AG09319 (cell line): Measurements from ENCODE around the gene HTR4.

ENCODE experiments used
- DNase-seq: peaks from one replicate; pipeline ENCODE4 v3.0.0-alpha.2; 2010; ENCODE audit warnings: low read depth; ENCODE audit errors: extremely low read depth
- TF ChIP-seq, protein P1 (sequence below): IDR thresholded peaks from 2 replicates; pipeline ENCODE4 v1.5.1; 2011; ENCODE audit warnings: low read depth, mild to moderate bottlenecking, inconsistent platforms, low read length, moderate library complexity

The HTR4 gene

DNA sequence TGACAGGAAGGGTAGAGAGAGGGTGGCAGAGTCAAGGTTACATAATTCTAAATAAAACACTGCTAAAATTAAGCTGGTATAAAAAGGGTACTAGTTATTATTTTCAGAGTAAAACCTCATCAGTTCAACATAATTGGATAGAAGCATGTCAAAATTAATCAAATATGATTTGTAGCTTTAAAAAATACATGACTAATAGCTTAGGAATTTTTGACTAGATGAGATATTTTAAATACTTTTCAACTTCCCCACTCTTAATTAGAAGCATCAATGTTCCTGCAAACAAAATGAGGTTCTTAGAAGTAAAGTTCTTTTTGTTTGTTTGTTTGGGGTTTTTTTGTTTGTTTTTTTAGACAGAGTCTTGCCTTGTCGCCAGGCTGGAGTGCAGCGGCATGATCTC, 29.1 kb downstream of the HTR4 start:
- DNase-seq, result no peak
- TF ChIP-seq, protein P1, sequence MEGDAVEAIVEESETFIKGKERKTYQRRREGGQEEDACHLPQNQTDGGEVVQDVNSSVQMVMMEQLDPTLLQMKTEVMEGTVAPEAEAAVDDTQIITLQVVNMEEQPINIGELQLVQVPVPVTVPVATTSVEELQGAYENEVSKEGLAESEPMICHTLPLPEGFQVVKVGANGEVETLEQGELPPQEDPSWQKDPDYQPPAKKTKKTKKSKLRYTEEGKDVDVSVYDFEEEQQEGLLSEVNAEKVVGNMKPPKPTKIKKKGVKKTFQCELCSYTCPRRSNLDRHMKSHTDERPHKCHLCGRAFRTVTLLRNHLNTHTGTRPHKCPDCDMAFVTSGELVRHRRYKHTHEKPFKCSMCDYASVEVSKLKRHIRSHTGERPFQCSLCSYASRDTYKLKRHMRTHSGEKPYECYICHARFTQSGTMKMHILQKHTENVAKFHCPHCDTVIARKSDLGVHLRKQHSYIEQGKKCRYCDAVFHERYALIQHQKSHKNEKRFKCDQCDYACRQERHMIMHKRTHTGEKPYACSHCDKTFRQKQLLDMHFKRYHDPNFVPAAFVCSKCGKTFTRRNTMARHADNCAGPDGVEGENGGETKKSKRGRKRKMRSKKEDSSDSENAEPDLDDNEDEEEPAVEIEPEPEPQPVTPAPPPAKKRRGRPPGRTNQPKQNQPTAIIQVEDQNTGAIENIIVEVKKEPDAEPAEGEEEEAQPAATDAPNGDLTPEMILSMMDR, result no peak

DNA sequence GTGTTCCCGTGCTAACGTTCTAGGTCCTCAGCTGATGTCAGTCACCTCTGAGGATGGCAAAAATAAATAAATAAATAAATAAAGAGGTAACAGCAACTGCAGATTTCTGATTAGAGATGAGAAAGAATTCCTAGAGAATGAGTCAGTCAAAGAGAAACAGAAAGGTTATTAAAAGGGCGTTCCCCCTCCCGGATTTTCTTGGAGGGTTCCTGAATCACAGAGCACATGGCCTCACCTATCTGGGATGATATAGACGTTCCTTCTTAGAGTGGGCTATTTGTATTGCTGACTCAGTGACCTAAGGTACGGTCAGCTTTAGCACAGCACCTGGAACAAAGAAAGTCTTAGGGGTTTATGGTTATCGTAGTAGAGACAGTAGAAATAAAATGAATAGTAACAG, 30.6 kb downstream of the HTR4 start:
- TF ChIP-seq, protein P1, result no peak
- no peak for DNase-seq

- TF ChIP-seq, protein P1, result no peak
Observed at GRCh38 chr5:148623101-148623500, 31.2 kb downstream of the HTR4 start.

DNA sequence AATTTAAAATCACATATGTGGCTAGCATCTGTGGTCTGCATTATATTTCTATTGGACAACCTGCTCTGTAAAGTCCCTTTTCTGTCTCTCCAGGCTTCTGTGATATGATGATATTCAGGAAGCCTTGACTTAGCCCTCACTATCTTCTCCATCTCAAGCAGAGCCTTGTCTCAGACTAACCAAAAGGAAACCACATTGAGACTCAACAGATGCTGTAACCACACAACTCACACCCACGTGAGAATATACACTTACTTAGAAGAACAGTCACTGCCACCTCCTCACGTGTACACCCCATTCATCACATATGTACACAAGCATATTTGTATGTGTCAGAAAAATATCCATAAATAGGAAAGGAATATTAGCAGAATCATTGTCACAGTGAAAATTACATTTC, 33.6 kb downstream of the HTR4 start:
- DNase-seq, result no peak
- TF ChIP-seq, protein P1, result no peak

More at GRCh38 chr5:148623101-148623500, 31.2 kb downstream of the HTR4 start:
- DNase-seq, result no peak

- no peak for DNase-seq
Observed at GRCh38 chr5:148620091-148620490, 34.2 kb downstream of the HTR4 start.

DNA sequence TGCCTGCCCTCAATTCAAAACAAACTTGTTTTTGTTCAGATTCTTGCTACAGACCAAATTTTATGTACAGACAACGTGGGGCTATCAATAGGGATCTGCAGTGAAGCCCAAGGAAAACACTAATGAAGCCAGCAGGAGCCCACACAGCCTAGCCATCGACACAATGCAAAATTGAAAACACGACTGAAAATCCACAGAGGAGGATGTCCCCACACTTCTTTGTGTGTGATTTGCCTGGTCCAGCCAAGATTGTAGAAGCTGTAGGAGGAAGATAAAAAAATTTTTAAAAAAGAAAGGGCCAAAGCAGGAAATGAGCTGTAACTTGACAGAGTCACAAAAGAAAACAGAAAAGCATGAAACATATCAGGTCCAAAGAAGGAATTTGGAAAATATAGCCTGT, 34.8 kb downstream of the HTR4 start:
- TF ChIP-seq, protein P1, result no peak
- no peak for DNase-seq

More at GRCh38 chr5:148620091-148620490, 34.2 kb downstream of the HTR4 start:
- TF ChIP-seq, protein P1, result no peak

DNA sequence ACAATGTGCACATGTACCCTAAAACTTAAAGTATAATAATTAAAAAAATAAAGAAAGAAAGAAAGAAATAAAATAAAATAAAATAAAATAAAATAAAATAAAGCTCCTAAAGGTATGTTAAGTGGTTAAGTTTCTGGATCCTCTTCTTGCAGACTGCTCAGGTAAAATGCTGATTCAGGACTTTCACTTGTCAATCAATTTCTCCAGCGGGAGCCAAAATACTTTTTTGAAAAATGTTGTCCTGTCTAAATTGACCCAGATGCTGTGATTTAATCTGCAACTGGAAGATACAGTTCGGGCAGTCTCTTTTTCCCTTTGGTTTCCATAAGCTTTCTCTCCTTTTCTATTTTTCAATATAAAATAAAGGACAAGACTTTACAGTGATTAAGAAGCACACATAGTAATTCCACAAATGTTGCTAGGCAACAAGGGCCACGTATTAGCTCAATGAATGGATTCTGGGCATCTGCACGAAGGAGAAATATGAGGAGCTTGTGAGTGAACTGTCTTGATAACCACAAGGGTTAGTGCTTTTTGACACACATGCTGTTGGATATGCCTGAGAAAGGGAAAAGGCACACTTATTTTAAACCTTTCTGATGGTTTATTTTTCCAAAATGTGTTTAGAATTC, 38.6 kb downstream of the HTR4 start:
- TF ChIP-seq, protein P1, result no peak
- no peak for DNase-seq
